ENCODE data around the gene ROBO1. TPM values are rescaled to one million over a fixed set of nuclear protein-coding genes. Genes with fewer than 3 reads are reported as not detected.

Gene ROBO1
- total RNA-seq, 1 experiment from 2014 or later, result 35.5 TPM

DNA sequence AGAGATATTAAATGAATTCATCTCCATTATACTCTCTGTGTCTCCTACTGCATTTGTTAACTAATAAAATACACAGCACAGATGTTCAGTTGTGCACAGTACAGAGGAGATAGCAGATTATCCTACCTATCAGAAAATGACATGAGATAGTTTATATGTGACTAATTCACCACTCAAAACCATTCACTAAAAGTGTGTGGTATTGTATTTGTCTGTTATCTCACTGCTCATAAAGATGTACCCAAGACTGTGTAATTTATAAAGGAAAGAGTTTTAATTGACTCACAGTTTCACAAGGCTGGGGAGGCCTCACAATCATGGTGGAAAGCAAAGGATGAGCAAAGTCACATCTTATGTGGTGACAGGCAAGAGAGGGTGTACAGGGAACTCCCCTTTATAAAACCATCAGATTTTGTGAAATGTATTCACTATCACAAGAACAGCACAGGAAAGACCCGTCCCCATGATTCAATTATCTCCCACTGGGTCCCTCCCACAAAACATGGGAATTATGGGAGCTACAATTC, 936.3 kb downstream of the ROBO1 start:
- H3K27me3 ChIP-seq (ENCODE audit: low read length), result no peaks in the 10 kb centered on the region
- no peak overlapping the region for H3K4me2 ChIP-seq (ENCODE audit: low read length)
- no peaks in the 10 kb centered on the region for H4K20me1 ChIP-seq (ENCODE audit: low read length)
- H3K4me3 ChIP-seq (ENCODE audit: low read length), result no peak overlapping the region
- H3K9ac ChIP-seq (ENCODE audit: low read length), result no peak overlapping the region
- H2AFZ ChIP-seq (ENCODE audit: low read length), result no peak overlapping the region
- ATAC-seq (no peak), DNase-seq (no peak)
- CTCF ChIA-PET, result interaction anchor here (0.6 kb wide), 1 partner anchor 614 kb away, joined by 4 read pairs; no protein-coding TSS in a partner anchor
- H3K36me3 ChIP-seq (ENCODE audit: low read depth, low read length), result no peaks in the 10 kb centered on the region
- POLR2A ChIA-PET (ENCODE audit: unreplicated experiment), result no interaction called here
- no TSS peak for BruUV-seq (replicated peaks)
- no peak overlapping the region for H3K27ac ChIP-seq (ENCODE audit: low read length)
- intact Hi-C loops (cut with micrococcal nuclease), result no loop called here
- H3K4me1 ChIP-seq (ENCODE audit: insufficient read depth, low read length), result no peaks in the 10 kb centered on the region
- no peaks in the 10 kb centered on the region for H3F3A ChIP-seq (ENCODE audit: low read length, unreplicated experiment)
- TF ChIP-seq EZH2phosphoT487 (IDR thresholded peaks at IDR 0.05; ENCODE audit: borderline replicate concordance, low read length) (no peak), EZH2 (IDR thresholded peaks at IDR 0.05; ENCODE audit: low read length, unreplicated experiment) (no peak)
- TF ChIP-seq, protein P1, sequence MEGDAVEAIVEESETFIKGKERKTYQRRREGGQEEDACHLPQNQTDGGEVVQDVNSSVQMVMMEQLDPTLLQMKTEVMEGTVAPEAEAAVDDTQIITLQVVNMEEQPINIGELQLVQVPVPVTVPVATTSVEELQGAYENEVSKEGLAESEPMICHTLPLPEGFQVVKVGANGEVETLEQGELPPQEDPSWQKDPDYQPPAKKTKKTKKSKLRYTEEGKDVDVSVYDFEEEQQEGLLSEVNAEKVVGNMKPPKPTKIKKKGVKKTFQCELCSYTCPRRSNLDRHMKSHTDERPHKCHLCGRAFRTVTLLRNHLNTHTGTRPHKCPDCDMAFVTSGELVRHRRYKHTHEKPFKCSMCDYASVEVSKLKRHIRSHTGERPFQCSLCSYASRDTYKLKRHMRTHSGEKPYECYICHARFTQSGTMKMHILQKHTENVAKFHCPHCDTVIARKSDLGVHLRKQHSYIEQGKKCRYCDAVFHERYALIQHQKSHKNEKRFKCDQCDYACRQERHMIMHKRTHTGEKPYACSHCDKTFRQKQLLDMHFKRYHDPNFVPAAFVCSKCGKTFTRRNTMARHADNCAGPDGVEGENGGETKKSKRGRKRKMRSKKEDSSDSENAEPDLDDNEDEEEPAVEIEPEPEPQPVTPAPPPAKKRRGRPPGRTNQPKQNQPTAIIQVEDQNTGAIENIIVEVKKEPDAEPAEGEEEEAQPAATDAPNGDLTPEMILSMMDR (conservative IDR thresholded peaks at IDR 0.05; ENCODE audit: low read depth, low read length), result no peak
- H3K9me3 ChIP-seq (ENCODE audit: low read length), result no peaks in the 10 kb centered on the region
- H3K9me2 ChIP-seq (replicated peaks; ENCODE audit: low read length), result no peaks in the 10 kb centered on the region
- no peaks in the 10 kb centered on the region for H3K79me2 ChIP-seq (ENCODE audit: low read length)

DNA sequence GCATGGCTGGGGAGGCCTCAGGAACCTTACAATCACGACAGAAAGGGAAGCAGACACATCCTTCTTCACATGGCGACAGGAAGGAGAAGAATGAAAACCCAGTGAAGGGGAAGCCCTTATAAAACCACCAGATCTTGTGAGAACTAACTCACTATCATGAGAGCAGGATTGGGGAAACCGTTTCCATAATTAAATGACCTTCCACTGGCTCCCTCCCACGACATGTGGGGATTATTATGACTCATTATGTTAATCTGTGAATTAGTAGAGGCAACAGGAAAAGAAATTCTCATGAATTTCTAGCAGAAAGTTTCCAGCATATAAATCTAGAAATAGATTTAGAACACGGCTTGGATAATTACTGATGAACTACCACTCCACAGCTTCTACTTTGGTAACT, 937.3 kb downstream of the ROBO1 start:
- Histone ChIP-seq H3K4me1 (ENCODE audit: insufficient read depth, low read length) (no peaks in the 10 kb centered on the region), H3K4me3 (ENCODE audit: low read length) (no peak overlapping the region), H3K36me3 (ENCODE audit: low read depth, low read length) (no peaks in the 10 kb centered on the region), H2AFZ (ENCODE audit: low read length) (no peak overlapping the region), H3K9me2 (replicated peaks; ENCODE audit: low read length) (no peaks in the 10 kb centered on the region), H3K27ac (ENCODE audit: low read length) (no peak overlapping the region), H3K4me2 (ENCODE audit: low read length) (no peak overlapping the region), H3K79me2 (ENCODE audit: low read length) (no peaks in the 10 kb centered on the region), H3K27me3 (ENCODE audit: low read length) (no peaks in the 10 kb centered on the region), H3K9ac (ENCODE audit: low read length) (no peak overlapping the region), H3K9me3 (ENCODE audit: low read length) (no peaks in the 10 kb centered on the region), H3F3A (ENCODE audit: low read length, unreplicated experiment) (no peaks in the 10 kb centered on the region), H4K20me1 (ENCODE audit: low read length) (no peaks in the 10 kb centered on the region)
- ChIA-PET POLR2A (ENCODE audit: unreplicated experiment) (no interaction called here), CTCF (no interaction called here)
- no peak for ATAC-seq
- TF ChIP-seq EZH2phosphoT487 (IDR thresholded peaks at IDR 0.05; ENCODE audit: borderline replicate concordance, low read length) (no peak), EZH2 (IDR thresholded peaks at IDR 0.05; ENCODE audit: low read length, unreplicated experiment) (no peak)
- TF ChIP-seq, protein P1 (conservative IDR thresholded peaks at IDR 0.05; ENCODE audit: low read depth, low read length), result no peak
- BruUV-seq (replicated peaks), result no TSS peak
- intact Hi-C loops (cut with micrococcal nuclease), result no loop called here
- no peak for DNase-seq

DNA sequence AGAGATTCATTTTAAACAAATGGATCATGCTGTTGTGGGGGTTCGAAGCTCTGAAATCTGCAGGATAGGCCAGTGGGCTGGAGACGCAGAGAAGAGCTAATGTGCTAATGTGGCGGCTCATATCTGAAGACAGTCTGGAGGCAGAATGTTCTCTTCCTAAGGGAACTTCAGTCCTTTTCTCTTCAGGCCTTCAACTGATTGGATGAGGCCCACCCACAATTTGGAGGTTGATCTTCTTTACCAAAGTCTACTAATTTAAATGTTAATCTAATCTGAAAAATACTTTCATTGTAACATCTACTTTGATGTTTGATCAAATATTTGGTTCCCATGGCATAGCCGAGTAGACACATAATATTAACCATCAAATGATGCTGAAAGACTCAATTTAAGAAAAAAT, 940.2 kb downstream of the ROBO1 start:
- Histone ChIP-seq H3K9ac (ENCODE audit: low read length) (no peak overlapping the region), H3F3A (ENCODE audit: low read length, unreplicated experiment) (no peaks in the 10 kb centered on the region), H3K4me3 (ENCODE audit: low read length) (no peak overlapping the region), H3K4me2 (ENCODE audit: low read length) (no peak overlapping the region), H3K36me3 (ENCODE audit: low read depth, low read length) (no peaks in the 10 kb centered on the region), H3K27me3 (ENCODE audit: low read length) (no peaks in the 10 kb centered on the region), H3K9me3 (ENCODE audit: low read length) (no peaks in the 10 kb centered on the region), H4K20me1 (ENCODE audit: low read length) (no peaks in the 10 kb centered on the region), H3K79me2 (ENCODE audit: low read length) (no peaks in the 10 kb centered on the region), H3K27ac (ENCODE audit: low read length) (no peak overlapping the region), H3K9me2 (replicated peaks; ENCODE audit: low read length) (no peaks in the 10 kb centered on the region), H3K4me1 (ENCODE audit: insufficient read depth, low read length) (peaks cover 15% of the 10 kb centered on the region), H2AFZ (ENCODE audit: low read length) (no peak overlapping the region)
- ATAC-seq (no peak), DNase-seq (no peak)
- BruUV-seq (replicated peaks), result no TSS peak
- CTCF ChIA-PET, result no interaction called here
- POLR2A ChIA-PET (ENCODE audit: unreplicated experiment), result no interaction called here
- intact Hi-C loops (cut with micrococcal nuclease), result no loop called here
- TF ChIP-seq, protein P1 (conservative IDR thresholded peaks at IDR 0.05; ENCODE audit: low read depth, low read length), result no peak

Data from PC-3 (cell line).